GM23248 (cell line): Measurements from ENCODE around the gene MRAS. TPM values are rescaled to one million over a fixed set of nuclear protein-coding genes. Genes with fewer than 3 reads are reported as not detected.

ENCODE experiments used
- DNase-seq: peaks from one replicate; pipeline ENCODE4 v3.0.0-alpha.2; 2015
- H2AFZ ChIP-seq: fragments of 200-600 bp; sonication (generic); 2 replicates; pipeline ENCODE4 v1.6.1; 2016; ENCODE audit warnings: antibody characterized with exemption
- H3F3A ChIP-seq: fragments of 200-600 bp; sonication (generic); 2 replicates; pipeline ENCODE4 v1.6.1; 2016; ENCODE audit warnings: mild to moderate bottlenecking, antibody characterized with exemption, mixed run types; ENCODE audit not compliant: insufficient read depth
- H3K27ac ChIP-seq: fragments of 200-600 bp; sonication (generic); 2 replicates; pipeline ENCODE4 v1.5.1; 2016; ENCODE audit warnings: mild to moderate bottlenecking
- H3K27me3 ChIP-seq: fragments of 200-600 bp; sonication (generic); replicated peaks from 2 replicates; pipeline ENCODE4 v1.6.1; 2016; ENCODE audit warnings: mild to moderate bottlenecking; ENCODE audit not compliant: insufficient read depth
- H3K36me3 ChIP-seq: fragments of 200-600 bp; sonication (generic); 2 replicates; pipeline ENCODE4 v1.6.1; 2016; ENCODE audit warnings: low read depth, mild to moderate bottlenecking
- H3K4me1 ChIP-seq: fragments of 200-600 bp; sonication (generic); 2 replicates; pipeline ENCODE4 v1.6.1; 2016; ENCODE audit warnings: mild to moderate bottlenecking; ENCODE audit not compliant: insufficient read depth
- H3K4me2 ChIP-seq: fragments of 200-600 bp; sonication (generic); one replicate; pipeline ENCODE4 v1.6.1; 2016; ENCODE audit warnings: mild to moderate bottlenecking; ENCODE audit not compliant: unreplicated experiment
- H3K4me3 ChIP-seq: fragments of 200-600 bp; sonication (generic); 2 replicates; pipeline ENCODE4 v1.5.1; 2016; ENCODE audit warnings: mild to moderate bottlenecking
- H3K79me2 ChIP-seq: fragments of 200-600 bp; sonication (generic); 2 replicates; pipeline ENCODE4 v1.6.1; 2016; ENCODE audit warnings: mild to moderate bottlenecking; ENCODE audit not compliant: insufficient read depth
- H3K9ac ChIP-seq: fragments of 200-600 bp; sonication (generic); 2 replicates; pipeline ENCODE4 v1.6.1; 2016; ENCODE audit warnings: mild to moderate bottlenecking
- H3K9me2 ChIP-seq: fragments of 200-600 bp; sonication (generic); 2 replicates; pipeline ENCODE4 v1.6.1; 2016; ENCODE audit warnings: mixed run types, mild to moderate bottlenecking, moderate library complexity; ENCODE audit not compliant: insufficient read depth
- H3K9me3 ChIP-seq: fragments of 200-600 bp; sonication (generic); one replicate; pipeline ENCODE4 v1.6.1; 2017; ENCODE audit warnings: low read depth
- H4K20me1 ChIP-seq: fragments of 200-600 bp; sonication (generic); 2 replicates; pipeline ENCODE4 v1.6.0; 2016; ENCODE audit not compliant: insufficient read depth
- EZH2 ChIP-seq: fragments of 200-600 bp; sonication (generic); IDR thresholded peaks from 2 replicates; pipeline ENCODE4 v1.6.1; 2018; ENCODE audit warnings: antibody characterized with exemption, mild to moderate bottlenecking; ENCODE audit not compliant: insufficient read depth, poor library complexity, severe bottlenecking
- EZH2phosphoT487 ChIP-seq: fragments of 200-600 bp; sonication (generic); IDR thresholded peaks from 2 replicates; pipeline ENCODE4 v1.6.1; 2018; ENCODE audit warnings: antibody characterized with exemption, moderate library complexity, mild to moderate bottlenecking, low read depth; ENCODE audit not compliant: insufficient read depth
- WGBS, 2 experiments: methylation state at CpG; one replicate each; pipeline ENCODE4 v1.1.6; 2015 to 2017; ENCODE audit warnings: low lambda C conversion rate in 2 of 2, low coverage in 1 of 2; ENCODE audit errors: missing lambda C conversion rate in 2 of 2; 5-methylcytosine and 5-hydroxymethylcytosine counted together
- in situ Hi-C: fragments of 300-500 bp; cut with MboI; formaldehyde crosslinking; loops from 2 replicates; pipeline ENCODE4 v1.15.0; 2020
- polyA plus RNA-seq: library from polyadenylated mRNA; unstranded; fragments of >200 nt; fragmentation: Nextera tagmentation; extraction: Ambion mirVana; gene quantifications from 2 replicates; pipeline ENCODE4 v1.2.1, GENCODE V29; 2016
- total RNA-seq: library from RNA; depleted of rRNA; stranded (reverse); fragments of >200 nt; shearing (Covaris generic); gene quantifications from 2 replicates; pipeline ENCODE4 v1.2.3, GENCODE V29; 2014

MRAS gene
- total and polyA plus RNA-seq, 2 experiments from 2014 or later = 54.9 to 65.1 TPM

GRCh38 chr3:138395865-138396751, 47.7 kb downstream of the MRAS start:
- no peak overlapping the region for H3K4me3 ChIP-seq
- 95 to 96% methylated on average over 12 of the region's 12 CpGs for WGBS, 2 experiments
- no peak overlapping the region for H3K27ac ChIP-seq
- peaks cover 57% of the 10 kb centered on the region for H3K79me2 ChIP-seq
- peaks cover 2% of the 10 kb centered on the region for H3F3A ChIP-seq
- H3K36me3 ChIP-seq = peaks cover under 1% of the 10 kb centered on the region; the same call in 1 of the 2 replicates
- no peak overlapping the region for H3K4me2 ChIP-seq
- H3K4me1 ChIP-seq = peaks cover 4% of the 10 kb centered on the region
- no peaks in the 10 kb centered on the region for H4K20me1 ChIP-seq
- no peak for TF ChIP-seq EZH2phosphoT487
- no peak for TF ChIP-seq EZH2
- in situ Hi-C loops = no loop called here
- no peak for DNase-seq
- no peaks in the 10 kb centered on the region for H3K9me2 ChIP-seq
- no peaks in the 10 kb centered on the region for H3K9me3 ChIP-seq
- H2AFZ ChIP-seq = no peak overlapping the region
- no peaks in the 10 kb centered on the region for H3K27me3 ChIP-seq
- H3K9ac ChIP-seq = no peak overlapping the region

GRCh38 chr3:138396752-138397410, 48.5 kb downstream of the MRAS start:
- Histone ChIP-seq H3K9me2 (no peaks in the 10 kb centered on the region), H3K9ac (no peak overlapping the region), H3K27me3 (no peaks in the 10 kb centered on the region), H3K27ac (no peak overlapping the region), H3K79me2 (peaks cover 49% of the 10 kb centered on the region), H3K9me3 (no peaks in the 10 kb centered on the region), H3K4me3 (no peak overlapping the region), H3K4me1 (no peaks in the 10 kb centered on the region), H3K4me2 (no peak overlapping the region), H2AFZ (no peak overlapping the region), H3K36me3 (peaks cover 6% of the 10 kb centered on the region; the same call in 1 of the 2 replicates), H4K20me1 (no peaks in the 10 kb centered on the region), H3F3A (no peaks in the 10 kb centered on the region)
- no peak for DNase-seq
- TF ChIP-seq EZH2 (no peak), EZH2phosphoT487 (no peak)
- in situ Hi-C loops = no loop called here
- whole genome bisulfite sequencing, 2 experiments = 87 to 90% methylated on average over 14 of the region's 14 CpGs

- Histone ChIP-seq H3K36me3 (peaks cover 8% of the 10 kb centered on the region; the same call in 1 of the 2 replicates), H3K9ac (no peak overlapping the region), H4K20me1 (no peaks in the 10 kb centered on the region), H3K79me2 (peaks cover 38% of the 10 kb centered on the region), H3K27me3 (no peaks in the 10 kb centered on the region), H2AFZ (no peak overlapping the region), H3K9me3 (no peaks in the 10 kb centered on the region), H3K27ac (no peak overlapping the region), H3K4me3 (no peak overlapping the region), H3F3A (no peaks in the 10 kb centered on the region), H3K4me2 (no peak overlapping the region), H3K9me2 (no peaks in the 10 kb centered on the region), H3K4me1 (no peaks in the 10 kb centered on the region)
- TF ChIP-seq EZH2 (no peak), EZH2phosphoT487 (no peak)
- WGBS, 2 experiments = 97 to 98% methylated on average over 4 of the region's 4 CpGs
- in situ Hi-C loops = no loop called here
- DNase-seq = no peak
These were observed 49.6 kb downstream of the MRAS start for GRCh38 chr3:138397983-138398382.

GRCh38 chr3:138398791-138399575, 50.6 kb downstream of the MRAS start:
- H3K4me2 ChIP-seq = no peak overlapping the region
- no peaks in the 10 kb centered on the region for H4K20me1 ChIP-seq
- 86 to 87% methylated on average over 11 of the region's 11 CpGs for WGBS, 2 experiments
- no peaks in the 10 kb centered on the region for H3F3A ChIP-seq
- H3K4me3 ChIP-seq = no peak overlapping the region
- TF ChIP-seq EZH2phosphoT487 (no peak), EZH2 (no peak)
- H3K9me3 ChIP-seq = no peaks in the 10 kb centered on the region
- H3K79me2 ChIP-seq = peaks cover 28% of the 10 kb centered on the region
- H3K9me2 ChIP-seq = no peaks in the 10 kb centered on the region
- H3K27me3 ChIP-seq = no peaks in the 10 kb centered on the region
- no peak for DNase-seq
- no peak overlapping the region for H2AFZ ChIP-seq
- H3K4me1 ChIP-seq = no peaks in the 10 kb centered on the region
- in situ Hi-C loops = no loop called here
- no peak overlapping the region for H3K27ac ChIP-seq
- H3K36me3 ChIP-seq = peaks cover 18% of the 10 kb centered on the region; the same call in 1 of the 2 replicates
- no peak overlapping the region for H3K9ac ChIP-seq
